Aorta (tissue), 5 donors: ENCODE measurements around the gene WDR46. TPM values are rescaled to one million over a fixed set of nuclear protein-coding genes. Genes with fewer than 3 reads are reported as not detected.
A peak's percentile ranks its signal among the peaks of the same experiment; 100 is the strongest.

Experiments
- ATAC-seq: fragments of 200-7000 bp; cut with Tn5 transposase; one replicate; pipeline ENCODE4 v1.9.1; 2022; ENCODE audit warnings: moderate library complexity; ENCODE audit not compliant: low FRiP score
- DNase-seq, 2 donors: peaks; one replicate each; pipeline ENCODE4 v3.0.0-alpha.2; 2020
- H3K27ac ChIP-seq, 2 donors: one replicate each; pipeline ENCODE4 v1.5.1; 2013; ENCODE audit warnings: low read length in 2 of 2, mild to moderate bottlenecking in 2 of 2, moderate library complexity in 2 of 2, control low read depth in 1 of 2, inconsistent platforms in 1 of 2, low read depth in 1 of 2
- H3K27me3 ChIP-seq, 2 donors: one replicate each; pipeline ENCODE4 v1.6.1; 2013; ENCODE audit warnings: control low read depth in 1 of 2, low read length in 1 of 2, mild to moderate bottlenecking in 1 of 2, moderate library complexity in 1 of 2; ENCODE audit not compliant: insufficient read depth in 2 of 2, control insufficient read depth in 1 of 2
- H3K36me3 ChIP-seq, 2 donors: one replicate each; pipeline ENCODE4 v1.6.1; 2013; ENCODE audit warnings: control low read depth in 1 of 2, low read length in 1 of 2, mild to moderate bottlenecking in 1 of 2; ENCODE audit not compliant: insufficient read depth in 2 of 2, control insufficient read depth in 1 of 2
- H3K4me1 ChIP-seq, 2 donors: one replicate each; pipeline ENCODE4 v1.6.1; 2013; ENCODE audit warnings: low read length in 2 of 2, control low read depth in 1 of 2, mild to moderate bottlenecking in 1 of 2, moderate library complexity in 1 of 2; ENCODE audit not compliant: insufficient read depth in 2 of 2, control insufficient read depth in 1 of 2
- H3K4me3 ChIP-seq, 2 donors: one replicate each; pipeline ENCODE4 v1.5.1; 2013; ENCODE audit warnings: low read length in 2 of 2, control low read depth in 1 of 2, mild to moderate bottlenecking in 1 of 2
- H3K9me3 ChIP-seq: one replicate; pipeline ENCODE4 v1.6.1; 2013; ENCODE audit warnings: mild to moderate bottlenecking, low read length; ENCODE audit not compliant: control insufficient read depth
- WGBS, 2 donors: extraction: QIAGEN DNeasy Blood & Tissue Kit; methylation state at CpG; one replicate each; pipeline ENCODE4 v1.1.7; 2013; 5-methylcytosine and 5-hydroxymethylcytosine counted together
- intact Hi-C, 2 donors: fragments of 100-400 bp; cut with DNase I; formaldehyde crosslinking; loops; one replicate each; pipeline versions ENCODE4 v1.14.2 to v1.15.0; 2022
- polyA plus RNA-seq, 2 donors: library from polyadenylated mRNA; stranded (reverse); fragments of 200-250 nt; gene quantifications; one replicate each; pipeline ENCODE4 v1.2.3, GENCODE V29; 2013
- total RNA-seq, 2 donors: library from RNA; stranded (reverse); fragmentation: NEBNext Ultra II Directional; extraction: Animal tissue kit (Norgen Biotek cat#: 25700); gene quantifications; one replicate each; pipeline ENCODE4 v1.2.1, GENCODE V29; 2021
- donor health status: healthy with polysubstance abuse.
- donor health status: Bipolar disorder and iron deficiency.
- donor health status: DM: no; HTN: no; CAD: no.
- donor health status: DM: no; HTN: no; CAD: no.
- donor health status: DM: yes; HTN: yes; CAD: no.

The WDR46 gene
- total and polyA plus RNA-seq, 4 donors, result 24.5 to 143 (median 40.6) TPM

GRCh38 chr6:33305052-33305451, 16.0 kb upstream of the WDR46 start:
- H3K27ac ChIP-seq, result no peak overlapping the region
- no peak for ATAC-seq

GRCh38 chr6:33304216-33304615, 15.2 kb upstream of the WDR46 start:
- H3K27me3 ChIP-seq, result no peaks in the 10 kb centered on the region

More at GRCh38 chr6:33305052-33305451, 16.0 kb upstream of the WDR46 start:
- WGBS, 2 donors, result 76 to 80% methylated on average over 8 of the region's 8 CpGs
- intact Hi-C loops, result no loop called here
- no peak for DNase-seq
- Histone ChIP-seq H3K36me3 (peaks cover 0 to 4% of the 10 kb centered on the region in 2 donors), H3K9me3 (no peaks in the 10 kb centered on the region), H3K4me1 (no peaks in the 10 kb centered on the region), H3K4me3 (no peak overlapping the region), H3K27me3 (no peaks in the 10 kb centered on the region)

GRCh38 chr6:33301877-33302276, 12.8 kb upstream of the WDR46 start:
- DNase-seq, result no peak
- 90% methylated on average over 3 of the region's 3 CpGs for WGBS, 2 donors
- no peak for ATAC-seq
- Histone ChIP-seq H3K27me3 (no peaks in the 10 kb centered on the region), H3K27ac (no peak overlapping the region), H3K4me1 (no peaks in the 10 kb centered on the region), H3K9me3 (no peaks in the 10 kb centered on the region), H3K36me3 (peaks cover 0 to 4% of the 10 kb centered on the region in 2 donors), H3K4me3 (no peak overlapping the region)
- intact Hi-C loops, result no loop called here

More at GRCh38 chr6:33304216-33304615, 15.2 kb upstream of the WDR46 start:
- Histone ChIP-seq H3K4me3 (no peak overlapping the region), H3K27ac (no peak overlapping the region), H3K9me3 (no peaks in the 10 kb centered on the region), H3K4me1 (no peaks in the 10 kb centered on the region), H3K36me3 (peaks cover 0 to 4% of the 10 kb centered on the region in 2 donors)
- intact Hi-C loops, result no loop called here
- WGBS, 2 donors, result 82 to 85% methylated on average over 16 of the region's 16 CpGs
- no peak for DNase-seq
- no peak for ATAC-seq

- ATAC-seq, result peak; percentile 90
- Histone ChIP-seq H3K27me3 (no peaks in the 10 kb centered on the region), H3K4me3 (peak overlapping the region; percentile 66 to 75), H3K36me3 (peaks cover 0 to 4% of the 10 kb centered on the region in 2 donors), H3K27ac (peak overlapping the region; percentile 29 to 84), H3K4me1 (no peaks in the 10 kb centered on the region), H3K9me3 (no peaks in the 10 kb centered on the region)
- intact Hi-C loops, result no loop called here
- WGBS, 2 donors, result 0% methylated on average over 54 of the region's 54 CpGs
- peak; percentile 95 to 97 for DNase-seq
These were observed 10.4 kb upstream of the WDR46 start for GRCh38 chr6:33299237-33299944.

- Histone ChIP-seq H3K4me1 (no peaks in the 10 kb centered on the region), H3K27ac (peak within 1 kb of the TSS; percentile 29 to 84), H3K9me3 (no peaks in the 10 kb centered on the region), H3K36me3 (peaks cover 0 to under 1% of the 10 kb centered on the region in 2 donors), H3K27me3 (no peaks in the 10 kb centered on the region), H3K4me3 (peak within 1 kb of the TSS; percentile 66 to 75)
- intact Hi-C loops, result no loop called here
- WGBS, 2 donors, result 0 to 1% methylated on average over 26 to 34 of the region's 34 CpGs
- ATAC-seq (peak; percentile 91), DNase-seq (peak; percentile 94 to 96)
These were observed 9.8 kb upstream of the WDR46 start, which contains the start of gene RGL2 for GRCh38 chr6:33298773-33299236. Gene RGL2, minus strand, starts transcription at chr6:33298942. Its CDS starts 332 bp downstream, at chr6:33298610.

GRCh38 chr6:33297956-33298772, 9.1 kb upstream of the WDR46 start:
- WGBS, 2 donors, result 1% methylated on average over 35 to 42 of the region's 42 CpGs
- Histone ChIP-seq H3K36me3 (no peaks in the 10 kb centered on the region), H3K4me3 (peak overlapping the region; percentile 66 to 75), H3K27ac (peak overlapping the region in 1 of 2 donors; percentile 81), H3K27me3 (no peaks in the 10 kb centered on the region), H3K9me3 (no peaks in the 10 kb centered on the region), H3K4me1 (no peaks in the 10 kb centered on the region)
- peak; percentile 85 to 86 for DNase-seq
- ATAC-seq, result peak; percentile 70
- intact Hi-C loops, result no loop called here

- ATAC-seq, result no peak
- Histone ChIP-seq H3K27me3 (no peaks in the 10 kb centered on the region), H3K36me3 (no peaks in the 10 kb centered on the region), H3K9me3 (no peaks in the 10 kb centered on the region), H3K4me3 (peak overlapping the region; percentile 66 to 75), H3K27ac (peak overlapping the region in 1 of 2 donors; percentile 34), H3K4me1 (no peaks in the 10 kb centered on the region)
- no peak for DNase-seq
- WGBS, 2 donors, result 8 to 11% methylated on average over 15 to 16 of the region's 16 CpGs
- intact Hi-C loops, result no loop called here
These were observed 8.4 kb upstream of the WDR46 start for GRCh38 chr6:33297406-33297955.

- Histone ChIP-seq H3K27me3 (no peaks in the 10 kb centered on the region), H3K27ac (peak overlapping the region in 1 of 2 donors; percentile 34), H3K4me1 (no peaks in the 10 kb centered on the region), H3K9me3 (no peaks in the 10 kb centered on the region), H3K4me3 (no peak overlapping the region), H3K36me3 (no peaks in the 10 kb centered on the region)
- 69 to 74% methylated on average over 12 of the region's 12 CpGs for WGBS, 2 donors
- intact Hi-C loops, result no loop called here
- ATAC-seq (no peak), DNase-seq (no peak)
These were observed 7.9 kb upstream of the WDR46 start for GRCh38 chr6:33296797-33297405.
